Stomach (tissue), 4 donors: ENCODE measurements around the gene GGCX.

Experiments
- POLR2A ChIP-seq, 4 donors: fragments of 450-650 bp; IDR thresholded peaks; one replicate each; pipeline ENCODE4 v1.6.1; 2016; ENCODE audit warnings: antibody characterized with exemption in 4 of 4, control low read depth in 2 of 4, mild to moderate bottlenecking in 1 of 4, moderate library complexity in 1 of 4
- TF ChIP-seq, protein P1 (sequence below), 7 experiments: fragments of 450-650 bp in 4 of 7; fragments of 200-600 bp in 3 of 7; sonication (generic) in 3 of 7; IDR thresholded peaks; one replicate each; pipeline ENCODE4 v1.5.1; 2016 to 2019; ENCODE audit warnings: antibody characterized with exemption in 7 of 7, control low read depth in 2 of 7, mild to moderate bottlenecking in 1 of 7

DNA sequence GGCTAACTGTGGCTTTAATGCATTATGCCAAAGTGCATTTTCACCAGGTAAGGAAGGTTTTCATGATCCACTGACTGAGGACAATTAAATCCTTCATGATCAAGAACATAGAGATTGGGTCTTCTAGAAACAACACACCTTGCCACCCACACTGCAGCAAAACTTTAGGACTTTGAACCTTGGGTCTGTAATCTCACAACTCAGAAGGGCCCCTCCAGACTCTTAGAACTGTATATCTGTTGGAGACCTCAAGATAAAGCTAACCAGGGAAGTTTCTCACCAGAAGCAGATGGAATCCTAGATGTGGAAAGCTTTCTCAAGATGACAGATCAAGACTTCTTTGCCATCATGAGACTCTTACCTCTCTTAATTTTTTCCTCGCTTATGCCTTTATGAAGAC is 64.9 kb downstream of the GGCX start:
- TF ChIP-seq, protein P1, sequence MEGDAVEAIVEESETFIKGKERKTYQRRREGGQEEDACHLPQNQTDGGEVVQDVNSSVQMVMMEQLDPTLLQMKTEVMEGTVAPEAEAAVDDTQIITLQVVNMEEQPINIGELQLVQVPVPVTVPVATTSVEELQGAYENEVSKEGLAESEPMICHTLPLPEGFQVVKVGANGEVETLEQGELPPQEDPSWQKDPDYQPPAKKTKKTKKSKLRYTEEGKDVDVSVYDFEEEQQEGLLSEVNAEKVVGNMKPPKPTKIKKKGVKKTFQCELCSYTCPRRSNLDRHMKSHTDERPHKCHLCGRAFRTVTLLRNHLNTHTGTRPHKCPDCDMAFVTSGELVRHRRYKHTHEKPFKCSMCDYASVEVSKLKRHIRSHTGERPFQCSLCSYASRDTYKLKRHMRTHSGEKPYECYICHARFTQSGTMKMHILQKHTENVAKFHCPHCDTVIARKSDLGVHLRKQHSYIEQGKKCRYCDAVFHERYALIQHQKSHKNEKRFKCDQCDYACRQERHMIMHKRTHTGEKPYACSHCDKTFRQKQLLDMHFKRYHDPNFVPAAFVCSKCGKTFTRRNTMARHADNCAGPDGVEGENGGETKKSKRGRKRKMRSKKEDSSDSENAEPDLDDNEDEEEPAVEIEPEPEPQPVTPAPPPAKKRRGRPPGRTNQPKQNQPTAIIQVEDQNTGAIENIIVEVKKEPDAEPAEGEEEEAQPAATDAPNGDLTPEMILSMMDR (IDR thresholded peaks at IDR 0.05), result no peak
- no peak for TF ChIP-seq POLR2A (IDR thresholded peaks at IDR 0.05)
